Measurements from ENCODE around the gene DAPK2.

GRCh38 chr15:63906266-63906584 is 140.1 kb downstream of the DAPK2 start:
- TF ChIP-seq CTCF (IDR thresholded peaks at IDR 0.05) = no peak
- no peak for TF ChIP-seq E2F6 (IDR thresholded peaks at IDR 0.05; ENCODE audit: borderline replicate concordance, low read depth)
- no peak for TF ChIP-seq CHD4 (IDR thresholded peaks at IDR 0.05; ENCODE audit: borderline replicate concordance)
- TF ChIP-seq EP300 (IDR thresholded peaks at IDR 0.05) = no peak

All from A549 (cell line).